ENCODE data around the gene THSD7B. TPM values are rescaled to one million over a fixed set of nuclear protein-coding genes. Genes with fewer than 3 reads are reported as not detected.

THSD7B gene
- total and polyA plus RNA-seq, 9 of the 15 experiments (the other 6 are each of a cell fraction or from before 2014, with no cell fraction given), result not detected

DNA sequence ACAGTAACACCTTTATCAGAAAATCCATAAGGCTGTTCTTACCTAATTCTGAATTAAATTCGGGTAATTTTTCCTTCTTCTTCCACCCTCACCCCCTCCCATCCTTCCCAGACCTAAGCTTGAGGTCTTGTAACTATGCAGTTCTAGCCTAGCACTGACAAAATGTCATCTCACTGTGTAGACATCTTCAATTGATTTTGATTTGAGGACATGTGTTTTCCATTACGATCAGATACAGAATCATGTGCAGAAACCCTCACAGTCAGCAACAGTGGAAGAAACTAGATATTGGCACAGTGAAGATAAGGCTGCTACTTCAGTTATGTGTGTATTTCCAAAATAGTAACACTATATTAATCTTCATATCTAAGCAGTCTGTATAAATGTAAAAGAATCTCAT, 244.6 kb downstream of the THSD7B start:
- no peaks in the 10 kb centered on the region for H3K4me1 ChIP-seq (replicated peaks in 1 of 2; ENCODE audit: control insufficient read depth in 2 of 2, insufficient read depth in 2 of 2, low read length in 2 of 2)
- intact Hi-C loops (cut with micrococcal nuclease), result no loop called here
- no peak overlapping the region for H3K4me2 ChIP-seq (ENCODE audit: insufficient read depth, low read length)
- DNase-seq (ENCODE audit: extremely low read depth in 1 of 4, low spot score in 3 of 4), result no peak
- no peaks in the 10 kb centered on the region for H3K79me2 ChIP-seq (ENCODE audit: control insufficient read depth, insufficient read depth, low read length)
- TF ChIP-seq ETV5 (CRISPR knock-in tag; IDR thresholded peaks at IDR 0.05; ENCODE audit: low read depth) (no peak), RB1 (IDR thresholded peaks at IDR 0.05; ENCODE audit: low read depth) (no peak), ZNF133 (CRISPR knock-in tag; IDR thresholded peaks at IDR 0.05) (no peak), GTF2F1 (IDR thresholded peaks at IDR 0.05; ENCODE audit: low read depth, low read length) (no peak), ZNF3 (CRISPR knock-in tag; IDR thresholded peaks at IDR 0.05) (no peak), CHCHD3 (CRISPR knock-in tag; IDR thresholded peaks at IDR 0.05) (no peak)
- TF ChIP-seq, protein P1, sequence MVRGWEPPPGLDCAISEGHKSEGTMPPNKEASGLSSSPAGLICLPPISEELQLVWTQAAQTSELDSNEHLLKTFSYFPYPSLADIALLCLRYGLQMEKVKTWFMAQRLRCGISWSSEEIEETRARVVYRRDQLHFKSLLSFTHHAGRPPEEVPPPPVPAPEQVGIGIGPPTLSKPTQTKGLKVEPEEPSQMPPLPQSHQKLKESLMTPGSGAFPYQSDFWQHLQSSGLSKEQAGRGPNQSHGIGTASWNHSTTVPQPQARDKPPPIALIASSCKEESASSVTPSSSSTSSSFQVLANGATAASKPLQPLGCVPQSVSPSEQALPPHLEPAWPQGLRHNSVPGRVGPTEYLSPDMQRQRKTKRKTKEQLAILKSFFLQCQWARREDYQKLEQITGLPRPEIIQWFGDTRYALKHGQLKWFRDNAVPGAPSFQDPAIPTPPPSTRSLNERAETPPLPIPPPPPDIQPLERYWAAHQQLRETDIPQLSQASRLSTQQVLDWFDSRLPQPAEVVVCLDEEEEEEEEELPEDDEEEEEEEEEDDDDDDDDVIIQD (CRISPR knock-in tag; IDR thresholded peaks at IDR 0.05), result no peak
- TF ChIP-seq, protein P2, sequence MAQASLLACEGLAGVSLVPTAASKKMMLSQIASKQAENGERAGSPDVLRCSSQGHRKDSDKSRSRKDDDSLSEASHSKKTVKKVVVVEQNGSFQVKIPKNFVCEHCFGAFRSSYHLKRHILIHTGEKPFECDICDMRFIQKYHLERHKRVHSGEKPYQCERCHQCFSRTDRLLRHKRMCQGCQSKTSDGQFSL (CRISPR knock-in tag; IDR thresholded peaks at IDR 0.05), result no peak
- TF ChIP-seq, protein P2 (tag; IDR thresholded peaks at IDR 0.05), result no peak
- TF ChIP-seq, protein P3, sequence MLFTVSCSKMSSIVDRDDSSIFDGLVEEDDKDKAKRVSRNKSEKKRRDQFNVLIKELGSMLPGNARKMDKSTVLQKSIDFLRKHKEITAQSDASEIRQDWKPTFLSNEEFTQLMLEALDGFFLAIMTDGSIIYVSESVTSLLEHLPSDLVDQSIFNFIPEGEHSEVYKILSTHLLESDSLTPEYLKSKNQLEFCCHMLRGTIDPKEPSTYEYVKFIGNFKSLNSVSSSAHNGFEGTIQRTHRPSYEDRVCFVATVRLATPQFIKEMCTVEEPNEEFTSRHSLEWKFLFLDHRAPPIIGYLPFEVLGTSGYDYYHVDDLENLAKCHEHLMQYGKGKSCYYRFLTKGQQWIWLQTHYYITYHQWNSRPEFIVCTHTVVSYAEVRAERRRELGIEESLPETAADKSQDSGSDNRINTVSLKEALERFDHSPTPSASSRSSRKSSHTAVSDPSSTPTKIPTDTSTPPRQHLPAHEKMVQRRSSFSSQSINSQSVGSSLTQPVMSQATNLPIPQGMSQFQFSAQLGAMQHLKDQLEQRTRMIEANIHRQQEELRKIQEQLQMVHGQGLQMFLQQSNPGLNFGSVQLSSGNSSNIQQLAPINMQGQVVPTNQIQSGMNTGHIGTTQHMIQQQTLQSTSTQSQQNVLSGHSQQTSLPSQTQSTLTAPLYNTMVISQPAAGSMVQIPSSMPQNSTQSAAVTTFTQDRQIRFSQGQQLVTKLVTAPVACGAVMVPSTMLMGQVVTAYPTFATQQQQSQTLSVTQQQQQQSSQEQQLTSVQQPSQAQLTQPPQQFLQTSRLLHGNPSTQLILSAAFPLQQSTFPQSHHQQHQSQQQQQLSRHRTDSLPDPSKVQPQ (CRISPR knock-in tag; IDR thresholded peaks at IDR 0.05; ENCODE audit: borderline replicate concordance), result no peak
- TF ChIP-seq, protein P4, sequence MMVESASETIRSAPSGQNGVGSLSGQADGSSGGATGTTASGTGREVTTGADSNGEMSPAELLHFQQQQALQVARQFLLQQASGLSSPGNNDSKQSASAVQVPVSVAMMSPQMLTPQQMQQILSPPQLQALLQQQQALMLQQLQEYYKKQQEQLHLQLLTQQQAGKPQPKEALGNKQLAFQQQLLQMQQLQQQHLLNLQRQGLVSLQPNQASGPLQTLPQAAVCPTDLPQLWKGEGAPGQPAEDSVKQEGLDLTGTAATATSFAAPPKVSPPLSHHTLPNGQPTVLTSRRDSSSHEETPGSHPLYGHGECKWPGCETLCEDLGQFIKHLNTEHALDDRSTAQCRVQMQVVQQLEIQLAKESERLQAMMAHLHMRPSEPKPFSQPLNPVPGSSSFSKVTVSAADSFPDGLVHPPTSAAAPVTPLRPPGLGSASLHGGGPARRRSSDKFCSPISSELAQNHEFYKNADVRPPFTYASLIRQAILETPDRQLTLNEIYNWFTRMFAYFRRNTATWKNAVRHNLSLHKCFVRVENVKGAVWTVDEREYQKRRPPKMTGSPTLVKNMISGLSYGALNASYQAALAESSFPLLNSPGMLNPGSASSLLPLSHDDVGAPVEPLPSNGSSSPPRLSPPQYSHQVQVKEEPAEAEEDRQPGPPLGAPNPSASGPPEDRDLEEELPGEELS (CRISPR knock-in tag; IDR thresholded peaks at IDR 0.05; ENCODE audit: borderline replicate concordance), result no peak
- TF ChIP-seq, protein P5, sequence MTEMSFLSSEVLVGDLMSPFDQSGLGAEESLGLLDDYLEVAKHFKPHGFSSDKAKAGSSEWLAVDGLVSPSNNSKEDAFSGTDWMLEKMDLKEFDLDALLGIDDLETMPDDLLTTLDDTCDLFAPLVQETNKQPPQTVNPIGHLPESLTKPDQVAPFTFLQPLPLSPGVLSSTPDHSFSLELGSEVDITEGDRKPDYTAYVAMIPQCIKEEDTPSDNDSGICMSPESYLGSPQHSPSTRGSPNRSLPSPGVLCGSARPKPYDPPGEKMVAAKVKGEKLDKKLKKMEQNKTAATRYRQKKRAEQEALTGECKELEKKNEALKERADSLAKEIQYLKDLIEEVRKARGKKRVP (CRISPR knock-in tag; IDR thresholded peaks at IDR 0.05), result no peak
- FAIRE-seq, result no peak
- H3K4me3 ChIP-seq, result no peak overlapping the region
- no peaks in the 10 kb centered on the region for H3K36me3 ChIP-seq (ENCODE audit: control insufficient read depth, insufficient read depth, low read length)
- in situ Hi-C loops (cut with MboI), result no loop called here
- ATAC-seq, result no peak
- H3K9ac ChIP-seq (ENCODE audit: insufficient read depth in 1 of 2, low read depth in 2 of 2, low read length in 2 of 2), result no peak overlapping the region
- POLR2A ChIA-PET, result no interaction called here
- no peaks in the 10 kb centered on the region for H3K9me1 ChIP-seq (ENCODE audit: control insufficient read depth, insufficient read depth, low read length)
- no peaks in the 10 kb centered on the region for H3K9me3 ChIP-seq (replicated peaks; ENCODE audit: control insufficient read depth, insufficient read depth, low read depth, low read length)
- H3K27ac ChIP-seq (ENCODE audit: extremely low read depth, low read depth, low read length), result no peak overlapping the region
- BruUV-seq (replicated peaks), result no TSS peak
- CTCF ChIA-PET (ENCODE audit: low intra/inter-chr PET ratio), result no interaction called here
- WGBS (ENCODE audit: insufficient coverage, low coverage, missing lambda C conversion rate), result 0% methylated on average over 2 of the region's 2 CpGs
- H3K27me3 ChIP-seq (ENCODE audit: control insufficient read depth in 2 of 2, insufficient read depth in 2 of 2, low read length in 2 of 2), result no peaks in the 10 kb centered on the region
- H2AFZ ChIP-seq (ENCODE audit: low read depth, low read length), result no peak overlapping the region
- no peaks in the 10 kb centered on the region for H4K20me1 ChIP-seq (replicated peaks; ENCODE audit: control insufficient read depth, insufficient read depth, low read length)

Data from K562 (cell line).